Vagina (tissue), 2 donors: ENCODE data around the gene EPM2AIP1. TPM values are rescaled to one million over a fixed set of nuclear protein-coding genes. Genes with fewer than 3 reads are reported as not detected.

Experiments
- DNase-seq, 2 donors: peaks; one replicate each; pipeline ENCODE4 v3.0.0-alpha.2; 2017; ENCODE audit errors: extremely low spot score in 2 of 2
- H3K27ac ChIP-seq: fragments of 200-600 bp; sonication (generic); one replicate; pipeline ENCODE4 v1.5.1; 2019
- H3K27me3 ChIP-seq: fragments of 200-600 bp; sonication (generic); one replicate; pipeline ENCODE4 v1.5.1; 2019
- H3K36me3 ChIP-seq, 2 donors: fragments of 200-600 bp; sonication (generic); one replicate each; pipeline ENCODE4 v1.5.1; 2017 to 2019
- H3K4me1 ChIP-seq: fragments of 200-600 bp; sonication (generic); one replicate; pipeline ENCODE4 v1.5.1; 2019
- H3K4me3 ChIP-seq, 2 donors: fragments of 200-600 bp; sonication (generic); 1 replicate in 1 of 2; 2 replicates in 1 of 2; pipeline ENCODE4 v1.5.1; 2016 to 2019
- H3K9me3 ChIP-seq: fragments of 200-600 bp; sonication (generic); one replicate; pipeline ENCODE4 v1.5.1; 2019
- CTCF ChIP-seq, 3 experiments: fragments of 450-650 bp in 2 of 3; fragments of 200-600 bp in 1 of 3; sonication (generic) in 1 of 3; IDR thresholded peaks; one replicate each; pipeline ENCODE4 v1.5.1; 2017 to 2019; ENCODE audit warnings: antibody characterized with exemption in 3 of 3, mild to moderate bottlenecking in 2 of 3, moderate library complexity in 2 of 3
- POLR2A ChIP-seq, 2 donors: fragments of 450-650 bp; IDR thresholded peaks; one replicate each; pipeline ENCODE4 v1.6.1; 2017; ENCODE audit warnings: antibody characterized with exemption in 2 of 2, mild to moderate bottlenecking in 2 of 2, moderate library complexity in 2 of 2
- POLR2AphosphoS5 ChIP-seq, 2 donors: sonication (generic); formaldehyde crosslinking; IDR thresholded peaks; one replicate each; pipeline ENCODE4 v1.9.0; 2017; ENCODE audit warnings: antibody characterized with exemption in 2 of 2, mild to moderate bottlenecking in 2 of 2, low read depth in 1 of 2; ENCODE audit not compliant: insufficient read depth in 1 of 2
- intact Hi-C: fragments of 100-400 bp; cut with DNase I; formaldehyde crosslinking; loops from one replicate; pipeline ENCODE4 v1.15.1; 2023
- total RNA-seq: library from RNA; depleted of rRNA; stranded (reverse); fragments of >200 nt; gene quantifications from one replicate; pipeline ENCODE4 v1.2.3, GENCODE V29; 2016

EPM2AIP1 gene
- total RNA-seq, 1 donor from 2014 or later, result 10.8 TPM

- no peaks in the 10 kb centered on the region for H3K27me3 ChIP-seq
- no peak overlapping the region for H3K4me3 ChIP-seq
- no peak overlapping the region for H3K27ac ChIP-seq
- peaks cover 7% of the 10 kb centered on the region for H3K4me1 ChIP-seq
- no peaks in the 10 kb centered on the region for H3K9me3 ChIP-seq
- no peak for TF ChIP-seq CTCF (IDR thresholded peaks at IDR 0.05)
- no peak for TF ChIP-seq POLR2A (IDR thresholded peaks at IDR 0.05)
- no peak for TF ChIP-seq POLR2AphosphoS5 (IDR thresholded peaks at IDR 0.05; ENCODE audit: insufficient read depth in 1 of 2, low read depth in 1 of 2)
- DNase-seq, result no peak
- peaks cover 0 to 44% of the 10 kb centered on the region in 2 donors for H3K36me3 ChIP-seq
- intact Hi-C loops, result no loop called here
Observed at GRCh38 chr3:37037352-37037751, 44.4 kb upstream of the EPM2AIP1 start.

- no peak overlapping the region for H3K27ac ChIP-seq
- H3K4me1 ChIP-seq, result peaks cover 15% of the 10 kb centered on the region
- intact Hi-C loops, result no loop called here
- H3K4me3 ChIP-seq, result no peak overlapping the region
- no peak for DNase-seq
- peaks cover 0 to 40% of the 10 kb centered on the region in 2 donors for H3K36me3 ChIP-seq
- TF ChIP-seq POLR2A (IDR thresholded peaks at IDR 0.05) (no peak), CTCF (IDR thresholded peaks at IDR 0.05) (no peak), POLR2AphosphoS5 (IDR thresholded peaks at IDR 0.05; ENCODE audit: insufficient read depth in 1 of 2, low read depth in 1 of 2) (no peak)
- no peaks in the 10 kb centered on the region for H3K9me3 ChIP-seq
- H3K27me3 ChIP-seq, result no peaks in the 10 kb centered on the region
Observed at GRCh38 chr3:37032961-37033360, 40.0 kb upstream of the EPM2AIP1 start.

GRCh38 chr3:37031096-37031682 lies 38.3 kb upstream of the EPM2AIP1 start:
- Histone ChIP-seq H3K27ac (peak overlapping the region; percentile 25), H3K27me3 (no peaks in the 10 kb centered on the region), H3K36me3 (peaks cover 0 to 42% of the 10 kb centered on the region in 2 donors), H3K4me3 (no peak overlapping the region), H3K9me3 (no peaks in the 10 kb centered on the region), H3K4me1 (peaks cover 15% of the 10 kb centered on the region)
- intact Hi-C loops, result no loop called here
- DNase-seq, result no peak
- TF ChIP-seq POLR2AphosphoS5 (IDR thresholded peaks at IDR 0.05; ENCODE audit: insufficient read depth in 1 of 2, low read depth in 1 of 2) (no peak), CTCF (IDR thresholded peaks at IDR 0.05) (no peak), POLR2A (IDR thresholded peaks at IDR 0.05) (no peak)

- peaks cover 15% of the 10 kb centered on the region for H3K4me1 ChIP-seq
Observed at GRCh38 chr3:37030588-37030987, 37.7 kb upstream of the EPM2AIP1 start.

More at GRCh38 chr3:37030588-37030987, 37.7 kb upstream of the EPM2AIP1 start:
- Histone ChIP-seq H3K4me3 (no peak overlapping the region), H3K27ac (peak overlapping the region; percentile 25), H3K36me3 (peaks cover 0 to 39% of the 10 kb centered on the region in 2 donors), H3K9me3 (no peaks in the 10 kb centered on the region), H3K27me3 (no peaks in the 10 kb centered on the region)
- no peak for DNase-seq
- TF ChIP-seq CTCF (IDR thresholded peaks at IDR 0.05) (no peak), POLR2AphosphoS5 (IDR thresholded peaks at IDR 0.05; ENCODE audit: insufficient read depth in 1 of 2, low read depth in 1 of 2) (no peak), POLR2A (IDR thresholded peaks at IDR 0.05) (no peak)
- intact Hi-C loops, result no loop called here
